HG02798 (cell line): Measurements from ENCODE around the gene C6orf62.
"Not testable (repeated sequence)": the region's sequence is repeated elsewhere in the genome, so short reads cannot be mapped to it uniquely, and the experiment has no call there.

Experiments
- ATAC-seq: cut with Tn5 transposase; IDR thresholded peaks from one replicate; pipeline ENCODE4 v1.9.1; 2021; ENCODE audit warnings: mild to moderate bottlenecking; ENCODE audit not compliant: unreplicated experiment, poor library complexity

The C6orf62 gene

GRCh38 chr6:24743944-24744335, 25.0 kb upstream of the C6orf62 start:
- no peak for ATAC-seq

- ATAC-seq: peak; percentile 86
Observed at GRCh38 chr6:24743265-24743943, 24.4 kb upstream of the C6orf62 start.

DNA sequence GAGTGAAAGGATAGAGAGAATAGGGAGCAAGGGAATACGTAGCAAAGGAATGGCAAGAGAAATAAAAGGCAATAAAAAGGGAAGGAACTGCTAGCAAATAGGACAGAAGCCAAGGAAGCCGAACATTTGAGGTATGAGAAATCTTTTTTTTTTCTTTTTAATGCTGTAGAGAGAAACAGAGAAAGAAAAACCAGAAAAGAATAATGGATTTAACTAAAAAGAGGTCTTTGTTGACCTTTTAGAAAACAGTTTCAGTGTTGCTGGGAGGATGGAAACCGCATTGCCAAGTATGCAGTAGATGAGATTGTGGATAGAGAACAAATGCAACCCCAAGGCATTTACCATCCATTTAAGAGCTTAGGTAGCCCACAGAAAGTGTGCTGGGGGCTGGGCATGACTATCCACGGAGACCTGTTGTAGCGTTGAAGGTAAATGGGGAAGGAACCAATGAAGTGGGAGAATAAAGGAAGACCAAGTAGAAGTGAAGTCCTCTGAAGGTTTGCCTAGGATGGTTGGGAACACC, 23.3 kb upstream of the C6orf62 start:
- no peak for ATAC-seq

DNA sequence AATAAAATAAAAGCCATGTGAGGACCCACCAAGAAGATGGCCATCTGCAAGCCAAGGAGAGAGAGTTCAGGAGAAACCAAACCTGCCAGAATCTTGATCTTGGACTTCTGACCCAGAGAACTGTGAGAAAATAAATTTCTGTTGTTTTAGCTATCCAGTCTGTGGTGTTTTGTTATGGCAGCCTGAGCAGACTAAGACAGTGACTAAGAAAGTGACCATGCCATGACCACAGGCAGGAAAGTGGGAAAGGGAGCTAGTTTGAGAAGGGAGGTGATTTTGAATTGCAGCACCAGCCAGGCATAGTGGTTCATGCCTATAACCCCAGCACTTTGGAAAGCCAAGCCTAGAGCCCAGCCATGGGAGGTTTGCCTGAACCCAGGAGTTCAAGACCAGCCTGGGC, 21.9 kb upstream of the C6orf62 start:
- no peak for ATAC-seq

- no peak for ATAC-seq
Observed at GRCh38 chr6:24738741-24739140, 19.8 kb upstream of the C6orf62 start.

GRCh38 chr6:24734710-24735109, 15.8 kb upstream of the C6orf62 start:
- ATAC-seq: not testable (repeated sequence)

DNA sequence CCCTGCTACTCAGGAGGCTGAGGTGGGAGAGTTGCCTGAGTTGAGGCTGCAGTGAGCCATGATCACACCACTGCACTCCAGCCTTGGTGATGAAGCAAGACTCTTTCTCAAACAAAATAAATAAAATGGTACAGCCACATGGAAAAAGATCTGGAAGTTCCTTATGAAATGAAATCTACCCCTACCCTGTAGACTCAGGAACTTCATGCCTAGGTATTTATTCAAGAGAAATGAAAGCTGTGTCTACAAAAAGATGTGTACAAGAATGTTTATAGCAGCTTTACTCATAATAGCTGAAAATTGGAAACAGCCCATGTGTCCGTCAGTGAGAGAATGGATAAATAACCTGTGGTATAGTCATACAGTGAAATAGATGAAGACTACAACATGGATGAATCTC, 15.2 kb upstream of the C6orf62 start:
- no peak for ATAC-seq

- ATAC-seq: not testable (repeated sequence)
Observed at GRCh38 chr6:24731456-24732134, 12.6 kb upstream of the C6orf62 start.

DNA sequence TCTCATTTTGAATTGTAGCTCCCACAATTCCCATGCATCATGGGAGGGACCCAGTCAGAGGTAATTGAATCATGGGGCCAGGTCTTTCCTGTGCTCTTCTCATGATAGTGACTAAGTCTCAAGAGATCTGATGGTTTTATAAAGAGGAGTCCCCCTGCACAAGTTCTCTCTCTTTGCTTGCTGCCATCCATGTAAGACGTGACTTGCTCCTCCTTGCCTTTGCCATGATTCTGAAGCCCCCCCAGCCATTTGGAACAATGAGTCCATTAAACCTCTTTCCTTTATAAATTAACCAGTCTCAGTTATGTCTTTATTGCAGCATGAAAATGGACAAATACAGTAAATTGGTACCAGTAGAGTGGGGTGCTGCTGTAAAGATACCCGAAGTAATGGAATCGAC, 11.7 kb upstream of the C6orf62 start:
- not testable (repeated sequence) for ATAC-seq

GRCh38 chr6:24723270-24723669, 4.3 kb upstream of the C6orf62 start:
- no peak for ATAC-seq

DNA sequence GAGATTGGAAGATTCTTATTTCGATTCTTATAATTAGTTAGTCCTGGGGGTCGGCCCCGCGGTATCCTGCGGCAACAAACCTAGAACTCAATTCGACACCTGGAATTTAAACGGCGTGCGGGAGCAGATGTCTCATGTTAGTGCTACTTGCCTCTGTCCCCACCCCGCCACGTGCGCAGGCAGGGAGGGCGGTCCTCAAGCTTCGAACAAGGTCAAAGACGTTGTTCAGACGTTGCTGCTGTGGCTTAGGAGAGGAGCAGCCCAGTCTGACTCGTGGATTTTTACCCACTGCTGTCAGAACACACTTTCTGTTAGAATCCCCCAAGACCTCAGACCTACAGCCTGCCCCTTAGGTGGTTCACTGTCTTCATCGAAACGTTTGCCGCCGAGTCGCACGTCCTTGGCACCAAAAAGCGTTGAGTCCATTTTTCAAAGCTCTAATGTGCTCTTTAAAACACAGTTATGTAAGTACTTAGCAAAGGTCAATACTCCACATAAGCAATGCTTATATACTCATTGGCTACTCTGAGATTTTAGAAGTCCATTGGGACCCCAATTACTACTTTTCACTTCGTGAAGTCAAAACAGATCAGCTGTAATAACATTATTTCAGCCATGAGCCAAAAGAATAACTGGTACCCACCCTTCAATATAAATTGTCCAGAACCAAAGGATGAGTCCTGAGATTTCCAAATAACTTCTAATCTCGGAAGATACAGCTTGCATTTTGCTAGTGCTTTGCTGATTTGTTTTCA, 2.7 kb upstream of the C6orf62 start:
- ATAC-seq: peak; percentile 50

- ATAC-seq: peak; percentile 86
Observed at GRCh38 chr6:24720604-24721460, 1.9 kb upstream of the C6orf62 start.

- ATAC-seq: peak; percentile 23
Observed at GRCh38 chr6:24720131-24720603, 1.2 kb upstream of the C6orf62 start.

DNA sequence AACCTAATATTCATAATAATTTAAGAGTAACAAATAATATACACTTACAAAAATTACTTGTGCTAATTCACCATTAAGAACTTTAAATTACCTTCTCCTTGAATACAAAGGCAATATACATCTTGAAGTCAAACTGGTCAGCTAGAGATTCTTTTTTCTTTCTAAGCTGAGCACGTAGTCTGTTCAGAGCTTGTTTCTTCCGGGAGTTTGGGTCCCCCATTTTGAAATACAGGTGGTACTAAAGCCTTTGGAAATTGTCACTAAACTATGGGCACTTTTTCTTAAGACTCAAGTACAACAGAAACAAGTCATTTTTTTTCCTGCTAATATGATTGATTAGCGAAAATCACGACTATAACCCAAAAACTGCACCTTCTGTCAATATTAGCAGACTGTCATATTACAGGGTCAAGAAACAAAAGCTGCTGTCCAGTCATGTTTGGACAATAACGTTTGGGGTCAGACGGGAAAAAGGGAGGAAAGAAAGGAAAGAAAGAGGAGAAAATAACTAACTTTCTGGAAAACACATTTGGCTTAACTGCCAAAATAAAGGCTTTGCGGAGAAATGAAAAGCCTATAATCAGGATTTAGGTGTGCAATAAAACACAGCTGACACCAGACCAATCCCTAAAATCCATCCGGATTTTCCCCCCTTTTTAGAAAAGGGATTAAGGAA, 367 bp downstream of the C6orf62 start:
- ATAC-seq: no peak

GRCh38 chr6:24716602-24717148, 2.3 kb downstream of the C6orf62 start:
- ATAC-seq: not testable (repeated sequence)

GRCh38 chr6:24710519-24711303, 8.2 kb downstream of the C6orf62 start:
- no peak for ATAC-seq

- ATAC-seq: no peak
Observed at GRCh38 chr6:24709014-24709711, 9.8 kb downstream of the C6orf62 start.

DNA sequence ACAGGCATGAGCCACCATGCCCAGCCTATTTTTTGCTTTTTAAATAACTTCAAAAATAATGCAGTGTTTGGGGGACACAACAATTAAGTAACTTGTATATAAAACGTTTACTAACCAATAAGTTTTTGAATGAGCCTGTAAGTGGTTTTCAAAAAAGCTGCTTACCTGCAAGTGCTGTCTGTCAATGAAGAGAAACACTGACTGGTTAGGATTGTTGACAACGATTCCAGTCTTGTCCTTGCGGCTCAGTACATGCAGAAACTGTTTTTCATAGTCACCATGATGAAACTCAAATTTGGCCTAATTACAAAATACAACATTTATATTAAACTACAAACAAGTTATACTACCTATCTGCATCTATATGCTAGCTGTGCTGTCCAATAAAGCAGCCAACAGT, 10.3 kb downstream of the C6orf62 start:
- ATAC-seq: no peak
